ENCODE measurements around the gene CADPS. TPM values are rescaled to one million over a fixed set of nuclear protein-coding genes. Genes with fewer than 3 reads are reported as not detected.

Gene CADPS
- total RNA-seq, 3 donors from 2014 or later (not counting 1 experiment from before 2014, with no cell fraction given), result not detected

GRCh38 chr3:62607287-62608029 is 267.8 kb downstream of the CADPS start:
- 90% methylated on average over 10 of the region's 10 CpGs for WGBS (ENCODE audit: insufficient coverage)
- H3K9me3 ChIP-seq (ENCODE audit: control insufficient read depth, insufficient read depth, low read length), result no peaks in the 10 kb centered on the region
- H3K9me3 Mint-ChIP-seq, result peaks cover 4 to 6% of the 10 kb centered on the region in 2 donors
- no peak overlapping the region for H3K27ac Mint-ChIP-seq
- H3K4me1 Mint-ChIP-seq, result no peaks in the 10 kb centered on the region
- no peak for ATAC-seq
- H3K27me3 ChIP-seq (ENCODE audit: control insufficient read depth, insufficient read depth, low read length), result no peaks in the 10 kb centered on the region
- TF ChIP-seq CTCF (IDR thresholded peaks at IDR 0.05), result no peak
- no peaks in the 10 kb centered on the region for H3K36me3 Mint-ChIP-seq
- no peaks in the 10 kb centered on the region for H3K36me3 ChIP-seq (ENCODE audit: control insufficient read depth, insufficient read depth, low read length)
- H3K4me3 Mint-ChIP-seq, result no peak overlapping the region
- intact Hi-C loops (cut with micrococcal nuclease), result no loop called here
- no peaks in the 10 kb centered on the region for H3K4me1 ChIP-seq (ENCODE audit: control insufficient read depth, insufficient read depth, low read length)
- DNase-seq, result no peak
- no peak overlapping the region for H3K27ac ChIP-seq (ENCODE audit: low read length)
- H3K4me3 ChIP-seq (ENCODE audit: low read length), result no peak overlapping the region
- H3K27me3 Mint-ChIP-seq (ENCODE audit: low read depth in 2 of 2), result no peaks in the 10 kb centered on the region

GRCh38 chr3:62605413-62606068 is 269.7 kb downstream of the CADPS start:
- H3K27ac ChIP-seq (ENCODE audit: low read length), result no peak overlapping the region
- H3K4me1 ChIP-seq (ENCODE audit: control insufficient read depth, insufficient read depth, low read length), result no peaks in the 10 kb centered on the region
- Mint-ChIP-seq H3K36me3 (no peaks in the 10 kb centered on the region), H3K4me3 (no peak overlapping the region), H3K27ac (no peak overlapping the region), H3K9me3 (no peaks in the 10 kb centered on the region), H3K27me3 (ENCODE audit: low read depth in 2 of 2) (no peaks in the 10 kb centered on the region), H3K4me1 (no peaks in the 10 kb centered on the region)
- WGBS (ENCODE audit: insufficient coverage), result 32% methylated on average over 3 of the region's 3 CpGs
- no peak for TF ChIP-seq CTCF (IDR thresholded peaks at IDR 0.05)
- no peaks in the 10 kb centered on the region for H3K36me3 ChIP-seq (ENCODE audit: control insufficient read depth, insufficient read depth, low read length)
- intact Hi-C loops (cut with micrococcal nuclease), result no loop called here
- H3K27me3 ChIP-seq (ENCODE audit: control insufficient read depth, insufficient read depth, low read length), result no peaks in the 10 kb centered on the region
- H3K9me3 ChIP-seq (ENCODE audit: control insufficient read depth, insufficient read depth, low read length), result no peaks in the 10 kb centered on the region
- no peak overlapping the region for H3K4me3 ChIP-seq (ENCODE audit: low read length)
- no peak for ATAC-seq
- no peak for DNase-seq

GRCh38 chr3:62604751-62605351 is 270.4 kb downstream of the CADPS start:
- no CpG with 5 or more reads among the region's 1 CpG for WGBS (ENCODE audit: insufficient coverage)
- H3K27ac Mint-ChIP-seq, result no peak overlapping the region
- H3K36me3 ChIP-seq (ENCODE audit: control insufficient read depth, insufficient read depth, low read length), result no peaks in the 10 kb centered on the region
- no peaks in the 10 kb centered on the region for H3K9me3 Mint-ChIP-seq
- H3K4me3 ChIP-seq (ENCODE audit: low read length), result no peak overlapping the region
- no peak overlapping the region for H3K4me3 Mint-ChIP-seq
- intact Hi-C loops (cut with micrococcal nuclease), result no loop called here
- no peaks in the 10 kb centered on the region for H3K27me3 ChIP-seq (ENCODE audit: control insufficient read depth, insufficient read depth, low read length)
- H3K9me3 ChIP-seq (ENCODE audit: control insufficient read depth, insufficient read depth, low read length), result no peaks in the 10 kb centered on the region
- no peak for DNase-seq
- H3K36me3 Mint-ChIP-seq, result no peaks in the 10 kb centered on the region
- H3K27me3 Mint-ChIP-seq (ENCODE audit: low read depth in 2 of 2), result no peaks in the 10 kb centered on the region
- TF ChIP-seq CTCF (IDR thresholded peaks at IDR 0.05), result no peak
- ATAC-seq, result no peak
- no peak overlapping the region for H3K27ac ChIP-seq (ENCODE audit: low read length)
- H3K4me1 Mint-ChIP-seq, result no peaks in the 10 kb centered on the region
- no peaks in the 10 kb centered on the region for H3K4me1 ChIP-seq (ENCODE audit: control insufficient read depth, insufficient read depth, low read length)

Data from natural killer cell (primary cell).